GM18511 (cell line): ENCODE measurements around the gene MCF2L.
"Not testable (repeated sequence)": the region's sequence is repeated elsewhere in the genome, so short reads cannot be mapped to it uniquely, and the experiment has no call there.

Experiments
- ATAC-seq: cut with Tn5 transposase; IDR thresholded peaks from one replicate; pipeline ENCODE4 v1.9.1; 2021; ENCODE audit warnings: mild to moderate bottlenecking, moderate library complexity; ENCODE audit not compliant: unreplicated experiment

Gene MCF2L

GRCh38 chr13:112968910-112969691, at the start of gene MCF2L:
TSS of gene MCF2L (plus strand) at chr13:112969214. CDS start at chr13:112969380, 166 bp downstream.
- ATAC-seq = peak; percentile 55

GRCh38 chr13:112923962-112924361, 45.1 kb upstream of the MCF2L start:
- no peak for ATAC-seq

- no peak for ATAC-seq
Observed at GRCh38 chr13:112924365-112924764, 44.6 kb upstream of the MCF2L start.

- ATAC-seq = no peak
Observed at GRCh38 chr13:112926003-112926402, 43.0 kb upstream of the MCF2L start.

GRCh38 chr13:112926993-112927392, 42.0 kb upstream of the MCF2L start:
- ATAC-seq = no peak

- no peak for ATAC-seq
Observed at GRCh38 chr13:112928020-112928971, 40.7 kb upstream of the MCF2L start.

- no peak for ATAC-seq
Observed at GRCh38 chr13:112928972-112929782, 39.8 kb upstream of the MCF2L start.

- no peak for ATAC-seq
Observed at GRCh38 chr13:112929783-112930055, 39.3 kb upstream of the MCF2L start.

- ATAC-seq = no peak
Observed at GRCh38 chr13:112930192-112930591, 38.8 kb upstream of the MCF2L start.

GRCh38 chr13:112931028-112931934, 37.7 kb upstream of the MCF2L start:
- ATAC-seq = no peak

- ATAC-seq = no peak
Observed at GRCh38 chr13:112932971-112933370, 36.0 kb upstream of the MCF2L start.

GRCh38 chr13:112933649-112934048, 35.4 kb upstream of the MCF2L start:
- ATAC-seq = no peak

- no peak for ATAC-seq
Observed at GRCh38 chr13:112934078-112934477, 34.9 kb upstream of the MCF2L start.

GRCh38 chr13:112938680-112939079, 30.3 kb upstream of the MCF2L start:
- no peak for ATAC-seq

- ATAC-seq = no peak
Observed at GRCh38 chr13:112940236-112940635, 28.8 kb upstream of the MCF2L start.

GRCh38 chr13:112941349-112941748, 27.7 kb upstream of the MCF2L start:
- ATAC-seq = no peak

- not testable (repeated sequence) for ATAC-seq
Observed at GRCh38 chr13:112941765-112942164, 27.2 kb upstream of the MCF2L start.

- peak; percentile 99 for ATAC-seq
Observed at GRCh38 chr13:112942689-112943308, 26.2 kb upstream of the MCF2L start.

- ATAC-seq = peak; percentile 44
Observed at GRCh38 chr13:112943309-112944125, 25.5 kb upstream of the MCF2L start.
